NT2/D1 (cell line): ENCODE measurements around the gene UGT1A1.

Experiments used
- YY1 ChIP-seq: IDR thresholded peaks from 2 replicates; pipeline ENCODE4 v1.6.1; 2011; ENCODE audit not compliant: insufficient read length, insufficient read depth
- ZNF274 ChIP-seq: IDR thresholded peaks from 2 replicates; pipeline ENCODE4 v1.6.1; 2011; ENCODE audit warnings: mild to moderate bottlenecking, low read depth, low read length

DNA sequence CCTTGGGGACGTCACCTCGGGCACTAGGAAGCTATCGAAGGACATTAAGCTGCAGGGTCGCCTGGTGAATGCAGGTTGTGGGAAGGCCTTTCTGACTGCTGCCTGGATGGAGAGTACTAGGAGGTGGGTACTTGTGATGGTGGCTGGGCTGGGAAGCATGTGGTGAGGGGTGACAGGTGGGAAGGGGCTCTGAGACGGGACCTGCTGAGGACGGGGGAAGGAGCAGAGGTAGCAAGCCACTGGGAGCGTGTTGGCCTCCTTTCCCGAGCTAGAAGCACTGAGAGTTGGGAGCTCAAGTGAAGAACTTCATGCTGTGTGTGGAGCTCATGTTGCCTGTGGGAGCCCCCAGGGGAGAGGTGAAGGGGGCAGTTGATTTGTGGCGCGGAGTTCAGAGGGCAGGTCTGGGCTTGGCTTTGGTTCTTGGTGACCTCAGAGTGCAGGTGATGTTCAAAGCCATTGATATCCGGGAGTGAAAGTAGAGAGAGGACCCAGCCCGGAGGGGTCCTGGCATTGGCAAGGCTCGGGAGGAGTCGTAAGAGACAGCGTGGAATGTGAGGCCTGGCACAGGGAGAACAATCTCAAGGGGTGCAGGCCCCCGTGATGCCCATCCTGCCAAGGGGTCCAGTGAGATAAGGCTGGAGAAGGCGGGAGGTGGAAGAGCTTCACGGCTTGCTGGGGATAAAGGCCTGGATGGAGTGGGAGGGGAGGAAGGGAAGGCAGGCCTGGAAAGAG is 31.2 kb downstream of the UGT1A1 start:
- TF ChIP-seq YY1 (no peak), ZNF274 (no peak)
